OCI-LY3 (cell line): Measurements from ENCODE around the gene PTPRQ.

Experiments used
- CTCF ChIP-seq: fragments of 200-600, 300-600 bp; sonication (generic); IDR thresholded peaks from 2 replicates; pipeline ENCODE4 v1.5.1; 2014; ENCODE audit warnings: antibody characterized with exemption, low read length, low read depth
- EZH2phosphoT487 ChIP-seq: fragments of 200-600 bp; shearing (Covaris generic); IDR thresholded peaks from 2 replicates; pipeline ENCODE4 v1.6.1; 2018; ENCODE audit warnings: antibody characterized with exemption, mixed run types, low read depth

GRCh38 chr12:80708975-80709328 lies 264.9 kb downstream of the PTPRQ start:
- TF ChIP-seq CTCF, result no peak
- no peak for TF ChIP-seq EZH2phosphoT487
